ENCODE results near the gene SAP30BP.
"Not testable (repeated sequence)": the region's sequence is repeated elsewhere in the genome, so short reads cannot be mapped to it uniquely, and the experiment has no call there.

Gene SAP30BP

GRCh38 chr17:75634376-75634740 is 32.8 kb upstream of the SAP30BP start:
- DNase-seq = no peak

GRCh38 chr17:75634754-75635609 is 32.2 kb upstream of the SAP30BP start:
- DNase-seq = no peak

- no peak for DNase-seq
Measured at GRCh38 chr17:75635610-75636202, 31.4 kb upstream of the SAP30BP start.

- no peak for DNase-seq
Measured at GRCh38 chr17:75636381-75637142, 30.6 kb upstream of the SAP30BP start.

GRCh38 chr17:75637143-75637538 is 30.0 kb upstream of the SAP30BP start:
- no peak for DNase-seq

- no peak for DNase-seq
Measured at GRCh38 chr17:75637551-75637950, 29.6 kb upstream of the SAP30BP start.

GRCh38 chr17:75638039-75638438 is 29.1 kb upstream of the SAP30BP start:
- not testable (repeated sequence) for DNase-seq

GRCh38 chr17:75638893-75639292 is 28.2 kb upstream of the SAP30BP start:
- no peak for DNase-seq

GRCh38 chr17:75639327-75639726 is 27.8 kb upstream of the SAP30BP start:
- DNase-seq = no peak

- DNase-seq = no peak
Measured at GRCh38 chr17:75639771-75640555, 27.2 kb upstream of the SAP30BP start.

GRCh38 chr17:75640556-75641119 is 26.5 kb upstream of the SAP30BP start:
- DNase-seq = no peak

GRCh38 chr17:75641343-75641742 is 25.8 kb upstream of the SAP30BP start:
- DNase-seq = no peak

- no peak for DNase-seq
Measured at GRCh38 chr17:75642182-75642783, 24.9 kb upstream of the SAP30BP start.

- DNase-seq = no peak
Measured at GRCh38 chr17:75642784-75643642, 24.1 kb upstream of the SAP30BP start.

- no peak for DNase-seq
Measured at GRCh38 chr17:75643643-75644017, 23.5 kb upstream of the SAP30BP start.

- DNase-seq = no peak
Measured at GRCh38 chr17:75645501-75645888, 21.6 kb upstream of the SAP30BP start.

- DNase-seq = no peak
Measured at GRCh38 chr17:75645889-75646637, 21.1 kb upstream of the SAP30BP start.

- DNase-seq = no peak
Measured at GRCh38 chr17:75646638-75646992, 20.5 kb upstream of the SAP30BP start.

GRCh38 chr17:75647061-75647460 is 20.1 kb upstream of the SAP30BP start:
- no peak for DNase-seq

GRCh38 chr17:75647921-75648320 is 19.2 kb upstream of the SAP30BP start:
- no peak for DNase-seq

- DNase-seq = no peak
Measured at GRCh38 chr17:75649687-75650086, 17.5 kb upstream of the SAP30BP start.

Measured in stimulated activated CD4-positive, alpha-beta T cell treated with anti-CD3 and anti-CD28 coated beads, Interleukin-2, amount 100 ng/mL, for 24 hours (primary cell).